ENCODE data around the gene CWC25. TPM values are rescaled to one million over a fixed set of nuclear protein-coding genes. Genes with fewer than 3 reads are reported as not detected.

CWC25 gene
- total and polyA plus RNA-seq, 9 of the 15 experiments (the other 6 are each of a cell fraction or from before 2014, with no cell fraction given) = 16.5 to 27.4 (median 23.0) TPM

- TF ChIP-seq NCOA2 (IDR thresholded peaks at IDR 0.05; ENCODE audit: partially characterized antibody in 2 of 2) (no peak), L3MBTL2 (IDR thresholded peaks at IDR 0.05) (no peak), RCOR1 (IDR thresholded peaks at IDR 0.05; ENCODE audit: borderline replicate concordance in 1 of 2, low read depth in 2 of 2, low read length in 2 of 2) (no peak), MTA1 (IDR thresholded peaks at IDR 0.05; ENCODE audit: borderline replicate concordance) (peak; percentile 30; the same call in 1 of the 2 replicates), SNIP1 (IDR thresholded peaks at IDR 0.05; ENCODE audit: low read depth) (no peak), ZNF586 (CRISPR knock-in tag; conservative IDR thresholded peaks at IDR 0.05) (no peak), CCAR2 (IDR thresholded peaks at IDR 0.05; ENCODE audit: low read depth, low read length) (no peak), RAD21 (CRISPR knock-in tag; conservative IDR thresholded peaks at IDR 0.05 in 1 of 2, IDR thresholded peaks at IDR 0.05 in 1 of 2) (no peak), ZNF121 (CRISPR knock-in tag; conservative IDR thresholded peaks at IDR 0.05) (peak; percentile 26; the same call in 1 of the 2 replicates), KDM2B (CRISPR knock-in tag; IDR thresholded peaks at IDR 0.05) (no peak), ZBED1 (IDR thresholded peaks at IDR 0.05) (no peak), TBP (optimal IDR thresholded peaks at IDR 0.05; ENCODE audit: low read depth, low read length) (peak; percentile 99), ZNF165 (CRISPR knock-in tag; IDR thresholded peaks at IDR 0.05; ENCODE audit: borderline replicate concordance) (no peak), HNRNPK (IDR thresholded peaks at IDR 0.05; ENCODE audit: low read depth, low read length, poor library complexity, severe bottlenecking) (no peak), PTTG1 (tag; IDR thresholded peaks at IDR 0.05; ENCODE audit: low read depth) (no peak), ZNF23 (CRISPR knock-in tag; IDR thresholded peaks at IDR 0.05) (0 out of 2 replicates have a peak, but pooled peaks have one; percentile 59), HDAC2 (IDR thresholded peaks at IDR 0.05) (no peak), LARP7 (IDR thresholded peaks at IDR 0.05) (no peak), ZKSCAN1 (IDR thresholded peaks at IDR 0.05; ENCODE audit: low read depth, low read length) (peak; percentile 15; the same call in 1 of the 2 replicates), ILK (tag; IDR thresholded peaks at IDR 0.05; ENCODE audit: borderline replicate concordance, low read depth) (no peak), MITF (IDR thresholded peaks at IDR 0.05) (no peak), ZNF79 (CRISPR knock-in tag; IDR thresholded peaks at IDR 0.05; ENCODE audit: low read depth) (no peak), SFPQ (IDR thresholded peaks at IDR 0.05; ENCODE audit: low read depth, low read length) (no peak), TRIM24 (IDR thresholded peaks at IDR 0.05) (0 out of 4 replicates have a peak, but pooled peaks of 1 of the 2 experiments have one; percentile 15)
These were observed 42.3 kb upstream of the CWC25 start (continued) for GRCh38 chr17:38867179-38867967.

All from K562 (cell line).